Mammary epithelial cell (primary cell): ENCODE measurements around the gene TMEM108.

Experiments
- EZH2 ChIP-seq: IDR thresholded peaks from 2 replicates; pipeline ENCODE4 v1.6.1; 2012; ENCODE audit warnings: low read length, inconsistent platforms, borderline replicate concordance
- TF ChIP-seq, protein P1 (sequence below), 2 donors: IDR thresholded peaks in 1 of 2; conservative IDR thresholded peaks in 1 of 2; 2 replicates each; pipeline ENCODE4 v1.5.1; 2011 to 2012; ENCODE audit warnings: inconsistent platforms in 2 of 2, low read length in 2 of 2, mild to moderate bottlenecking in 2 of 2, control low read depth in 1 of 2, low read depth in 1 of 2; ENCODE audit not compliant: insufficient read depth in 1 of 2; ENCODE audit errors: extremely low read depth in 1 of 2

DNA sequence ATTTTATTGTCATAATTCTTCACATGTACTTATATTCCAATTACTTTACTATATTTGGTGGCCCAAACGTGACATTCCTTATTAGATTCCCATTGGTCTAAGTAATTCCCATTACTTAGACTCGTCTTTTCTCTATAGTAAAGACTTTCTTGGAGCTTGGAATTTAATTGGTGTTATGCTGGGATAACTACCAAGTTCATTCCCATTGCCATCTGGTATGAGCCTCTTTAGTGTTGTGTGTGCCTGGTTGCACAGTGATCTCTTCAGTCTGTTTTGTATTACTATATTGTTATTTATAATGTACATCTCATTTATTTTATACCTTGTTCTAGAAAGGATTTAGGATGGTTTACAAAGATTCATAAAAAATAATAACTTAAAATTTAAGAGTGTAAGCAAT lies 27.8 kb downstream of the TMEM108 start:
- TF ChIP-seq, protein P1, sequence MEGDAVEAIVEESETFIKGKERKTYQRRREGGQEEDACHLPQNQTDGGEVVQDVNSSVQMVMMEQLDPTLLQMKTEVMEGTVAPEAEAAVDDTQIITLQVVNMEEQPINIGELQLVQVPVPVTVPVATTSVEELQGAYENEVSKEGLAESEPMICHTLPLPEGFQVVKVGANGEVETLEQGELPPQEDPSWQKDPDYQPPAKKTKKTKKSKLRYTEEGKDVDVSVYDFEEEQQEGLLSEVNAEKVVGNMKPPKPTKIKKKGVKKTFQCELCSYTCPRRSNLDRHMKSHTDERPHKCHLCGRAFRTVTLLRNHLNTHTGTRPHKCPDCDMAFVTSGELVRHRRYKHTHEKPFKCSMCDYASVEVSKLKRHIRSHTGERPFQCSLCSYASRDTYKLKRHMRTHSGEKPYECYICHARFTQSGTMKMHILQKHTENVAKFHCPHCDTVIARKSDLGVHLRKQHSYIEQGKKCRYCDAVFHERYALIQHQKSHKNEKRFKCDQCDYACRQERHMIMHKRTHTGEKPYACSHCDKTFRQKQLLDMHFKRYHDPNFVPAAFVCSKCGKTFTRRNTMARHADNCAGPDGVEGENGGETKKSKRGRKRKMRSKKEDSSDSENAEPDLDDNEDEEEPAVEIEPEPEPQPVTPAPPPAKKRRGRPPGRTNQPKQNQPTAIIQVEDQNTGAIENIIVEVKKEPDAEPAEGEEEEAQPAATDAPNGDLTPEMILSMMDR (conservative IDR thresholded peaks at IDR 0.05 in 1 of 2, IDR thresholded peaks at IDR 0.05 in 1 of 2; ENCODE audit: extremely low read depth in 1 of 2, insufficient read depth in 1 of 2, low read depth in 1 of 2, low read length in 2 of 2), result no peak
- no peak for TF ChIP-seq EZH2
